Ishikawa (cell line): ENCODE results near the gene BAD.
A peak's percentile ranks its signal among the peaks of the same experiment; 100 is the strongest.

ENCODE experiments used
- CEBPB ChIP-seq: IDR thresholded peaks from 2 replicates; pipeline ENCODE4 v1.6.1; 2012
- CREB1 ChIP-seq: IDR thresholded peaks from 2 replicates; pipeline ENCODE4 v1.6.1; 2012; ENCODE audit warnings: low read depth
- EGR1 ChIP-seq: IDR thresholded peaks from 2 replicates; pipeline ENCODE4 v1.6.1; 2012
- EP300 ChIP-seq: IDR thresholded peaks from 2 replicates; pipeline ENCODE4 v1.6.1; 2012; ENCODE audit warnings: borderline replicate concordance
- FOXM1 ChIP-seq: IDR thresholded peaks from 2 replicates; pipeline ENCODE4 v1.6.1; 2012; ENCODE audit warnings: low read depth, borderline replicate concordance
- NFIC ChIP-seq: IDR thresholded peaks from 2 replicates; pipeline ENCODE4 v1.6.1; 2012
- RAD21 ChIP-seq: IDR thresholded peaks from 2 replicates; pipeline ENCODE4 v1.6.1; 2012; ENCODE audit warnings: low read depth
- TAF1 ChIP-seq: IDR thresholded peaks from 2 replicates; pipeline ENCODE4 v1.6.1; 2012; ENCODE audit warnings: low read depth, mild to moderate bottlenecking
- TCF12 ChIP-seq: IDR thresholded peaks from 2 replicates; pipeline ENCODE4 v1.6.1; 2012; ENCODE audit warnings: low read depth
- TEAD4 ChIP-seq: IDR thresholded peaks from 2 replicates; pipeline ENCODE4 v1.6.1; 2012
- YY1 ChIP-seq: IDR thresholded peaks from 2 replicates; pipeline ENCODE4 v1.6.1; 2012; ENCODE audit warnings: low read depth
- ZBTB7A ChIP-seq: IDR thresholded peaks from 2 replicates; pipeline ENCODE4 v1.6.1; 2012; ENCODE audit warnings: low read depth
- TF ChIP-seq, protein P1 (sequence below): IDR thresholded peaks from 2 replicates; pipeline ENCODE4 v1.6.1; 2012
- TF ChIP-seq, protein P2 (sequence below): IDR thresholded peaks from 2 replicates; pipeline ENCODE4 v1.6.1; 2012
- TF ChIP-seq, protein P3 (sequence below): IDR thresholded peaks from 2 replicates; pipeline ENCODE4 v1.6.1; 2012; ENCODE audit warnings: low read depth, mild to moderate bottlenecking

BAD gene

DNA sequence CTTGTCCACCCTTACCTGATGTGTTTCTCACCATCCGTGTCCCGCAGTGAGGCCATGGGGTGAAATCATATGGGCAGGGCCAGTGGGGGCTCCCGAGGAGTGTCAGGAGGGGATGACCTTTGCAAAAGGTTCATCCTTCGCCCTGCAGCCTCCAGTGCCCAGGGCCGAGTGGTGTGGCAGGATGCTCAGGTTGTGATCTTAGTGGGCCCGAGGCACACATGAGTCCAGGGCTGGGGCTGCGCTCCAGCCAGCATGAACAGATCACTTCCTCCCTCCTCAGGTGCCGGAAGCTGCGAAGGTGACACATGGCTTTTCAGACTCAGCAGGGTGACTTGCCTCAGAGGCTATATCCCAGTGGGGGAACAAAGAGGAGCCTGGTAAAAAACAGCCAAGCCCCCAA, 46.4 kb downstream of the BAD start:
- TF ChIP-seq EGR1: no peak

DNA sequence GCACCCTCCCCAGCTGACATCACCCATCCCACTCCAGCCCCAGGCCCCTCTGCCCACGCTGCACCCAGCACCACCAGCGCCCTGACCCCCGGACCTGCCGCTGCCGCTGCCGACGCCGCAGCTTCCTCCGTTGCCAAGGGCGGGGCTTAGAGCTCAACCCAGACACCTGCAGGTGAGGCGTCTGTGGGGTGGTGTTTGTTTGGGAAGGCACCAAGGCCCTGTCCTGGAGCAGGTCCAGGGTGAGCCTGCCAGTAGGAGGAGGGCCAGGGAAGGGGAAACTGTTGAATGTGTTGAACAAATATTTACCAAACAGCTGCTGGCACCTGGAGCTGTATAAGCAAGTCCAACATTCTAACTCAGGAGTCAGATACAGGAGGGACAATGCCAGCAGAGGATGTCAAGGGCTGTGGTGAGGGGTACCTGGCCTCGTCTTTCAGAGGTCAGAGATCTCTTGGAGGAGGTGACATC, 46.9 kb downstream of the BAD start:
- TF ChIP-seq TCF12 (no peak), TEAD4 (no peak), TAF1 (no peak), CEBPB (no peak), FOXM1 (no peak), RAD21 (no peak), EP300 (no peak), CREB1 (no peak), ZBTB7A (no peak), YY1 (no peak), EGR1 (no peak), NFIC (no peak)
- TF ChIP-seq, protein P1, sequence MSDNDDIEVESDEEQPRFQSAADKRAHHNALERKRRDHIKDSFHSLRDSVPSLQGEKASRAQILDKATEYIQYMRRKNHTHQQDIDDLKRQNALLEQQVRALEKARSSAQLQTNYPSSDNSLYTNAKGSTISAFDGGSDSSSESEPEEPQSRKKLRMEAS: no peak
- TF ChIP-seq, protein P2, sequence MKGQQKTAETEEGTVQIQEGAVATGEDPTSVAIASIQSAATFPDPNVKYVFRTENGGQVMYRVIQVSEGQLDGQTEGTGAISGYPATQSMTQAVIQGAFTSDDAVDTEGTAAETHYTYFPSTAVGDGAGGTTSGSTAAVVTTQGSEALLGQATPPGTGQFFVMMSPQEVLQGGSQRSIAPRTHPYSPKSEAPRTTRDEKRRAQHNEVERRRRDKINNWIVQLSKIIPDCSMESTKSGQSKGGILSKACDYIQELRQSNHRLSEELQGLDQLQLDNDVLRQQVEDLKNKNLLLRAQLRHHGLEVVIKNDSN: no peak
- TF ChIP-seq, protein P3, sequence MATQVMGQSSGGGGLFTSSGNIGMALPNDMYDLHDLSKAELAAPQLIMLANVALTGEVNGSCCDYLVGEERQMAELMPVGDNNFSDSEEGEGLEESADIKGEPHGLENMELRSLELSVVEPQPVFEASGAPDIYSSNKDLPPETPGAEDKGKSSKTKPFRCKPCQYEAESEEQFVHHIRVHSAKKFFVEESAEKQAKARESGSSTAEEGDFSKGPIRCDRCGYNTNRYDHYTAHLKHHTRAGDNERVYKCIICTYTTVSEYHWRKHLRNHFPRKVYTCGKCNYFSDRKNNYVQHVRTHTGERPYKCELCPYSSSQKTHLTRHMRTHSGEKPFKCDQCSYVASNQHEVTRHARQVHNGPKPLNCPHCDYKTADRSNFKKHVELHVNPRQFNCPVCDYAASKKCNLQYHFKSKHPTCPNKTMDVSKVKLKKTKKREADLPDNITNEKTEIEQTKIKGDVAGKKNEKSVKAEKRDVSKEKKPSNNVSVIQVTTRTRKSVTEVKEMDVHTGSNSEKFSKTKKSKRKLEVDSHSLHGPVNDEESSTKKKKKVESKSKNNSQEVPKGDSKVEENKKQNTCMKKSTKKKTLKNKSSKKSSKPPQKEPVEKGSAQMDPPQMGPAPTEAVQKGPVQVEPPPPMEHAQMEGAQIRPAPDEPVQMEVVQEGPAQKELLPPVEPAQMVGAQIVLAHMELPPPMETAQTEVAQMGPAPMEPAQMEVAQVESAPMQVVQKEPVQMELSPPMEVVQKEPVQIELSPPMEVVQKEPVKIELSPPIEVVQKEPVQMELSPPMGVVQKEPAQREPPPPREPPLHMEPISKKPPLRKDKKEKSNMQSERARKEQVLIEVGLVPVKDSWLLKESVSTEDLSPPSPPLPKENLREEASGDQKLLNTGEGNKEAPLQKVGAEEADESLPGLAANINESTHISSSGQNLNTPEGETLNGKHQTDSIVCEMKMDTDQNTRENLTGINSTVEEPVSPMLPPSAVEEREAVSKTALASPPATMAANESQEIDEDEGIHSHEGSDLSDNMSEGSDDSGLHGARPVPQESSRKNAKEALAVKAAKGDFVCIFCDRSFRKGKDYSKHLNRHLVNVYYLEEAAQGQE: no peak

DNA sequence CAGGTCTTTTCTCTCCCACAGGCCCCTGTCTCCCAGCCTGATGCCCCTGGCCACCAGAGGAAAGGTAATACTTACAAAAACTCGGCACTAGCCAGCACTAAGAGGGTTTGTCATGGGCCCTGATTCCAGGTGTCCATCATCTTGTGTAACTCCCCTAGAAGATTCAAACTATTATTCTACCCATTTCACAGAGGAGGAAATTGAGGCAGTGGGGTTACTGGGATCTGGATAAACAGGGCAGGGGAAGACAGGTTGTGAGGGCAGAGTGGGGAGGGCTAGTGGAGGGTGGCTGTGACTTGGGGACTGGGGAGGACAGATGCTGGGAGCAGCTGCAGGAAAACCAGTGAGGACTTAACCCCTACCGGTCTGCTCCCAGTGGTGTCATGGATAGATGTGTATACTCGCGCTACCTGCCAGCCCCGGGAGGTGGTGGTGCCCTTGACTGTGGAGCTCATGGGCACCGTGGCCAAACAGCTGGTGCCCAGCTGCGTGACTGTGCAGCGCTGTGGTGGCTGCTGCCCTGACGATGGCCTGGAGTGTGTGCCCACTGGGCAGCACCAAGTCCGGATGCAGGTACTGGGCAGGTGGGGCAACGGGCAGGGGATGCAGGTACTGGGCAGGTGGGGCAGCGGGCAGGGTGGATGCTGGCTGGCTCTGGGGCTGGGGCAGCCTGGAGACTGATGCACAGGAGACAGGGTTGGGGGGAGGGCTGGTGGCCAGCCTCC, 48.9 kb downstream of the BAD start:
- no peak for TF ChIP-seq CREB1
- TF ChIP-seq, protein P2: no peak
- no peak for TF ChIP-seq RAD21
- no peak for TF ChIP-seq TCF12
- no peak for TF ChIP-seq TAF1
- TF ChIP-seq, protein P3: no peak
- TF ChIP-seq FOXM1: no peak

DNA sequence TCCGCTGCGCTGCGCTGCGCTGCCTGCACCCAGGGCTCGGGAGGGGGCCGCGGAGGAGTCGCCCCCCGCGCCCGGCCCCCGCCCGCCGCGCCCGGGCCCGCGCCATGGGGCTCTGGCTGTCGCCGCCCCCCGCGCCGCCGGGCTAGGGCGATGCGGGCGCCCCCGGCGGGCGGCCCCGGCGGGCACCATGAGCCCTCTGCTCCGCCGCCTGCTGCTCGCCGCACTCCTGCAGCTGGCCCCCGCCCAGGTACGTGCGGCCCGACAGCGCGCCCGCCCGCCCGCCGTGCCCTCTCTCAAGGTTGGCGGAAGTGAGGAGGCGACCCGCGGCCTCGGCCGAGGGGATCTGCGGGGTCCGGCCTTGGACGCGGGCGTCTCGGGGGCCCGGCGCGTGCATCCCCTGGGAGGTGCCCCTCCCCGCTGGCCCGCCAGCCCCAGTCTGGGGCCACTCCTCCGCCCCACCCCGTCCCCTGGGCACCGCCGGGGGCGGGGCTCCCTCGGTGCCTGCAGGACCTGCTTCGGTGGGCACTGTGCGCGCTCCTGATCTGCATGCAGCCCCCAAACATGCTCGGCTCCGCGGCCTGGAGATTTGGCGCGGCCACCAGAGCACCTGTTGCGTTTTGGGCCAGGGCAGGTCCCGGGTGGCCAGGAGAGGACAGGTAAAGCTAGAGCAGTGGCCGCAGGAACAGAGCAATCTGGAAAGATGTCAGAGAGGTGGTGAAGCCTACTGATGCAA, 49.7 kb downstream of the BAD start:
- TF ChIP-seq NFIC (no peak), ZBTB7A (0 out of 2 replicates have a peak, but pooled peaks have one; percentile 25), EP300 (peak; percentile 9; the same call in 1 of the 2 replicates), TAF1 (0 out of 2 replicates have a peak, but pooled peaks have one; percentile 9), RAD21 (no peak)

DNA sequence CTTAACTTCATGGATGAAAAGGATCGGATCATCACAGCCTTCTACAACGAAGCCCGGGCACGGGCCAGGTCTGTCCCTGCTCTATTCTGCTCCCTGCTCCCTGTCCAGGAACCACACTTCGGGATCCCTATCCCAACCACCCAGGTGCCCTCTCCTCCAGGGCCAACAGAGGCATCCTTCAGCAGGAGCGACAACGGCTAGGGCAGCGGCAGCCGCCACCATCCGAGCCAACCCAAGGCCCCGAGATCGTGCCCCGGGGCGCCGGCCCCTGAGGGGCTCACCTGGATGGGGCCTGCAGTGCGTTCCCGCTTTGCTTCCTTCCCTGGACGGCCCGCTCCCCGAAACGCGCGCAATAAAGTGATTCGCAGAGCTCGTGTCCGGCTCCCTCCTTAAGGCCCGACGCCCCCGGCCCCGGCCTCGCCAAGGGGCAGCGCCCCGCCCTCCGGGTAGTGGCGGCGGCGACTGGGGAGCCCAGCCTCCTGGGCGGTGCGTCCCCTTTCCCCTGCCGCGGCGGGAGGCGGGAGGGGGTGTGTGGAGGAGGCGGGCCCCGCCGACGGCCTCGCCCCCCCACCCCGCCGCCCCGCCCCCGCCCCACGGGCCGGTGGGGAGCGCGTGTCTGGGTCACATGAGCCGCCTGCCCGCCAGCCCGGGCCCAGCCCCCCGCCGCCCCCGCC, 50.4 kb downstream of the BAD start, which contains the start of gene VEGFB:
VEGFB (plus strand) TSS at position 672 of the 674 bp plus-strand sequence. CDS start 250 bp downstream, outside the sequence.
- no peak for TF ChIP-seq CREB1
- TF ChIP-seq, protein P1: peak; percentile 28; the same call in 1 of the 2 replicates
- TF ChIP-seq NFIC: no peak
- no peak for TF ChIP-seq EGR1
- TF ChIP-seq EP300: no peak
- peak; percentile 96 for TF ChIP-seq ZBTB7A
- TF ChIP-seq TCF12: 0 out of 2 replicates have a peak, but pooled peaks have one; percentile 26
- TF ChIP-seq RAD21: no peak
- no peak for TF ChIP-seq FOXM1
- TF ChIP-seq CEBPB: no peak
- TF ChIP-seq, protein P2: peak; percentile 74
- no peak for TF ChIP-seq YY1
- TF ChIP-seq TAF1: no peak
- TF ChIP-seq, protein P3: no peak
- TF ChIP-seq TEAD4: no peak
